Measurements from ENCODE around the gene CYP4F11.

- TF ChIP-seq CTCF (IDR thresholded peaks at IDR 0.05) (no peak), POLR2A (IDR thresholded peaks at IDR 0.05) (no peak)
Observed at GRCh38 chr19:15900504-15900903, 33.8 kb downstream of the CYP4F11 start.

All from prostate gland (tissue), 2 donors.